GM06990 (cell line): ENCODE data around the gene HSDL1.

ENCODE experiments used
- DNase-seq: peaks from one replicate; pipeline ENCODE4 v3.0.0-alpha.2; 2011; ENCODE audit not compliant: insufficient read length; ENCODE audit errors: extremely low read depth
- H3K27me3 ChIP-seq: replicated peaks from 2 replicates; pipeline ENCODE4 v1.6.0; 2011; ENCODE audit warnings: low read length; ENCODE audit not compliant: control insufficient read depth, insufficient read depth
- H3K36me3 ChIP-seq: 2 replicates; pipeline ENCODE4 v1.5.1; 2011; ENCODE audit warnings: low read length; ENCODE audit not compliant: control insufficient read depth, insufficient read depth
- H3K4me3 ChIP-seq: replicated peaks from 2 replicates; pipeline ENCODE4 v1.5.1; 2011; ENCODE audit warnings: low read depth, mild to moderate bottlenecking, control low read depth, low read length
- CTCF ChIP-seq: IDR thresholded peaks from 2 replicates; pipeline ENCODE4 v1.5.1; 2011; ENCODE audit warnings: low read length, control low read depth, mild to moderate bottlenecking, inconsistent platforms; ENCODE audit not compliant: insufficient read depth, poor library complexity, severe bottlenecking

HSDL1 gene

GRCh38 chr16:84087466-84088151 is 57.4 kb downstream of the HSDL1 start:
- TF ChIP-seq CTCF = no peak
- no peaks in the 10 kb centered on the region for H3K27me3 ChIP-seq
- no peak overlapping the region for H3K4me3 ChIP-seq
- no peak for DNase-seq
- peaks cover 22% of the 10 kb centered on the region for H3K36me3 ChIP-seq

DNA sequence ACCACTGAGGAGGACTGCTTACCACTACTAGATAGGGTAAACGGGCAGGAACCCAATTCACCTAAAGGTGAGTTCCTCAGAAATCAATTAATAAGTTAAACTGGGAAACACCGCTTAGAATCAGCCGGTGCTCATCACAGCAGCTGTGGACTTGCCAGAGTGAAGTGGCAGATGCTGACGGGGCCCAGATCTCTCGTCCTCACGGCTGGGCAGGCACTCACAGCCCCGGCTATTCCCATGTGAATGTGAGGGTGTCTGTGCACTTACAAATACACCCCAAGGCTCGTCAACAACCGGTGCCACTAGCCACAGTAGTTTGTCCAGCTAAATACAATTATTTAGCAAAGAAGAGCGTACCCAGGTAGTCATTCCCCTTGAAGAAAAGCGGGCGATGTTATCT is 58.0 kb downstream of the HSDL1 start:
- DNase-seq = no peak
- Histone ChIP-seq H3K27me3 (no peaks in the 10 kb centered on the region), H3K36me3 (peaks cover 22% of the 10 kb centered on the region), H3K4me3 (no peak overlapping the region)
- no peak for TF ChIP-seq CTCF

DNA sequence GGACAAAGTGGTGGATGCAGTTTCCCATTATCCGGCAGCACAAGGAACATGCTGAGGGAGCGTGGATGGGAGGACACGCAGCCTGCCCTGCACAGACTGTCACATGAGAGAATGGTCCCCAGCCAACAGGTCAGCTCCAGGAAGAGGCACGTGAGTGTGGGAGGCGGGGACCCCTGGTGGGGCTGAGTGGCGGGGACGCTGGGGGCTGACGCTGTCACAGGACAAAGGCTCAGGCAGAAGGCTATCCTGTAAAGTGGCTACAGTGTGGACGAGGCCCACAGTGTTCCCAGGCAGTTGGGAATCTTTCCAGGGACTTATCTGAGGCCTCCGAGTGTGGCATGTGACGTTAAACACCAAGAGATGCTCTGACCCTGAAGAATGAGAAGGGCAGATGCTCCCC is 58.6 kb downstream of the HSDL1 start:
- no peaks in the 10 kb centered on the region for H3K27me3 ChIP-seq
- peaks cover 26% of the 10 kb centered on the region for H3K36me3 ChIP-seq
- no peak overlapping the region for H3K4me3 ChIP-seq
- no peak for TF ChIP-seq CTCF
- DNase-seq = no peak

GRCh38 chr16:84085773-84086172 is 59.2 kb downstream of the HSDL1 start:
- Histone ChIP-seq H3K36me3 (peaks cover 25% of the 10 kb centered on the region), H3K27me3 (no peaks in the 10 kb centered on the region), H3K4me3 (no peak overlapping the region)
- no peak for TF ChIP-seq CTCF
- no peak for DNase-seq

DNA sequence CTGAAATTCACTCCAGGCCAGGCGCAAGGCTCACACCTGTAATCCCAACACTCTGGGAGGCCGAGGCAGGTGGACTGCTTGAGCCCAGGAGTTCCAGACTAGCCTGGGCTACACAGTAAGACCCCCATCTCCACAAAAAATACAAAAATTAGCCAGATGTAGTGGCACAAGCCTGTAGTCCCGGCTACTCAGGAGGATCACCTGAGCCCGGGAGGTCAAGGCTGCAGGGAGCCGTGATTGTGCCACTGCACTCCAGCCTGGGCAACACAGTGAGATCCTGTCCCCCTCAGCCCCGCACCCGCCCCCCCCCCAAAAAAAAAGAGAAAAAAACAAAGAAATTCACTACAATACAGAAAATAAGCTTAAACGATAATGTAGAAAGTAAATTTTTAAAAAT is 59.7 kb downstream of the HSDL1 start:
- H3K27me3 ChIP-seq = no peaks in the 10 kb centered on the region
- no peak overlapping the region for H3K4me3 ChIP-seq
- no peak for DNase-seq
- no peak for TF ChIP-seq CTCF
- H3K36me3 ChIP-seq = peaks cover 27% of the 10 kb centered on the region
